ENCODE measurements around the gene CYBRD1.

GRCh38 chr2:171541202-171541887 lies 19.1 kb downstream of the CYBRD1 start:
- TF ChIP-seq CTCF (IDR thresholded peaks at IDR 0.05) (no peak), POLR2A (IDR thresholded peaks at IDR 0.05) (no peak)
